ENCODE results near the gene LIPC. TPM values are rescaled to one million over a fixed set of nuclear protein-coding genes. Genes with fewer than 3 reads are reported as not detected.

LIPC gene
- 0.23 and 3.2 TPM in 2 replicates for total RNA-seq (ENCODE audit: low replicate concordance)

GRCh38 chr15:58431221-58432149 is at the start of gene LIPC:
TSS of gene LIPC (plus strand) at chr15:58431991. CDS start at chr15:58432033, 42 bp downstream.

Data from smooth muscle cell of the coronary artery (primary cell).